Upper lobe of left lung (tissue), 4 donors: ENCODE results near the gene ZNHIT2.

ENCODE experiments used
- EP300 ChIP-seq, 4 donors: sonication (generic); formaldehyde crosslinking; IDR thresholded peaks; one replicate each; pipeline ENCODE4 v1.5.1; 2017; ENCODE audit warnings: antibody characterized with exemption in 4 of 4, control low read depth in 2 of 4
- POLR2A ChIP-seq, 4 donors: fragments of 450-650 bp; IDR thresholded peaks; one replicate each; pipeline ENCODE4 v1.5.1; 2016 to 2017; ENCODE audit warnings: antibody characterized with exemption in 4 of 4, mild to moderate bottlenecking in 2 of 4
- POLR2AphosphoS5 ChIP-seq, 2 donors: sonication (generic); formaldehyde crosslinking; IDR thresholded peaks; one replicate each; pipeline ENCODE4 v1.5.1; 2017; ENCODE audit warnings: antibody characterized with exemption in 2 of 2
- TF ChIP-seq, protein P1 (sequence below), 6 experiments: fragments of 450-650 bp in 4 of 6; fragments of 200-600 bp in 2 of 6; sonication (generic) in 2 of 6; IDR thresholded peaks; one replicate each; pipeline ENCODE4 v1.5.1; 2016 to 2019; ENCODE audit warnings: antibody characterized with exemption in 6 of 6

DNA sequence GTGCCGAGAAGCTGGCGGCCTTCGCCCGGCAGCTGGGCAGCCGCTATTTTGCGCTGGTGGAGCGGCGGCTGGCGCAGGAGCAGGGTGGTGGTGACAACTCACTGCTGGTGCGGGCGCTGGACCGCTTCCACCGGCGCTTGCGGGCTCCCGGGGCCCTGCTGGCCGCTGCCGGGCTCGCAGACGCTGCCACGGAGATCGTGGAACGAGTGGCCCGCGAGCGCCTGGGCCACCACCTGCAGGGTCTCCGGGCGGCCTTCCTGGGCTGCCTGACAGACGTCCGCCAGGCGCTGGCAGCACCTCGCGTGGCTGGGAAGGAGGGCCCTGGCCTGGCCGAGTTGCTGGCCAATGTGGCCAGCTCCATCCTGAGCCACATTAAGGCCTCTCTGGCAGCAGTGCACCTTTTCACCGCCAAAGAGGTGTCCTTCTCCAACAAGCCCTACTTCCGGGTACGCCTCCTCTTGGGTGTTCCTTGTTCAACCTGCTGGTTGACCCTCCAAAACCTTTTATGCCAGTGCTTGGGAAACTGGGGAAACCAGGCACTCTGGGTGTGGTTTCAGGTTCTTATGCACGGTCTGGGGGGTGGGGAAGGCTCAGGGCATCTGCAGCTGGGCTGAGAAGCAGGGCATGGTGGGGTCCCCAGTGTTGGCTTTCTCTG is 8.9 kb downstream of the ZNHIT2 start:
- TF ChIP-seq, protein P1, sequence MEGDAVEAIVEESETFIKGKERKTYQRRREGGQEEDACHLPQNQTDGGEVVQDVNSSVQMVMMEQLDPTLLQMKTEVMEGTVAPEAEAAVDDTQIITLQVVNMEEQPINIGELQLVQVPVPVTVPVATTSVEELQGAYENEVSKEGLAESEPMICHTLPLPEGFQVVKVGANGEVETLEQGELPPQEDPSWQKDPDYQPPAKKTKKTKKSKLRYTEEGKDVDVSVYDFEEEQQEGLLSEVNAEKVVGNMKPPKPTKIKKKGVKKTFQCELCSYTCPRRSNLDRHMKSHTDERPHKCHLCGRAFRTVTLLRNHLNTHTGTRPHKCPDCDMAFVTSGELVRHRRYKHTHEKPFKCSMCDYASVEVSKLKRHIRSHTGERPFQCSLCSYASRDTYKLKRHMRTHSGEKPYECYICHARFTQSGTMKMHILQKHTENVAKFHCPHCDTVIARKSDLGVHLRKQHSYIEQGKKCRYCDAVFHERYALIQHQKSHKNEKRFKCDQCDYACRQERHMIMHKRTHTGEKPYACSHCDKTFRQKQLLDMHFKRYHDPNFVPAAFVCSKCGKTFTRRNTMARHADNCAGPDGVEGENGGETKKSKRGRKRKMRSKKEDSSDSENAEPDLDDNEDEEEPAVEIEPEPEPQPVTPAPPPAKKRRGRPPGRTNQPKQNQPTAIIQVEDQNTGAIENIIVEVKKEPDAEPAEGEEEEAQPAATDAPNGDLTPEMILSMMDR (IDR thresholded peaks at IDR 0.05): no peak
- TF ChIP-seq POLR2A (IDR thresholded peaks at IDR 0.05) (peak in 1 of 4 donors; percentile 5), POLR2AphosphoS5 (IDR thresholded peaks at IDR 0.05) (no peak), EP300 (IDR thresholded peaks at IDR 0.05) (no peak)
